ENCODE measurements around the gene TAL1.

TAL1 gene

DNA sequence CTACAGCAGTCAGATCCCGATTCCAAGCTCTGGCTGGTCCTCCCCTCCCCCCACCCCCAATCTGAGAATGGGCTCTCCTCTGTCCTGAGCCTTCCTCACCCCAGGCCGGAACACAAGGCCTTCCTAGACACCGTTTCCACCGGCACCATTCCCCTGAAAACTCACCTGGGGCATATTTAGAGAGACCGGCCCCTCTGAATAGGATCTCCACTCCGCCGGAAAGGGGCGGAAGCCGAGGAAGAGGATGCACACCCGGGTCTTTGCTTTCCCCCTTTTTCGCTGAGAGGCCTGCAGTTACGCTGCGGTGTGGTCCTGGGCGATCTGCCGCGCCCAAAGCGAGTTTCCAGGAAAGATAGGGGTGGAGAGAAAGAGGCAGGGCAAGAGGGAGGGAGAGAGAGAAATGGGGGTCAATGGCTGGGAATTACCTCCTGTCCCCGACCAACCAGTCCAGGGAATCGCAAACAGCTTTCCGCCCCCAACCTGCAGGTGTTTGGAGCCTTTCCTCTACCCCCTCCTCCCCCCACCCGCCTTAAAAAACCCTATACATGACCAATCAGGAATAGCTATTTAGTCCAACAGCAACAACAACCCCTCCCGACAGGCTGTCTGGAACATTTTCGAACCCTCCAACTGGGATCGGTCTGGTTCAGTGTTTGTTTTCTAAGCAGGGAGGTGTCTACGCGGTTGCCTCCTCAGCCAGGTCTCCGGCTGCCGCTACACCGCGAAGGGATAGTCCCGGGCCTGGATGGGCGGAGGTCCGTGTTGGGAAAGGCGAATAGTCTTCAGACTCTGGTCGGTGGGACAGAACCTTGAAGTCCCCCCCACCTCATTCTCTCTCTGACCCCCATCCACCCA is 2.8 kb downstream of the TAL1 start:
- no peak for DNase-seq

DNA sequence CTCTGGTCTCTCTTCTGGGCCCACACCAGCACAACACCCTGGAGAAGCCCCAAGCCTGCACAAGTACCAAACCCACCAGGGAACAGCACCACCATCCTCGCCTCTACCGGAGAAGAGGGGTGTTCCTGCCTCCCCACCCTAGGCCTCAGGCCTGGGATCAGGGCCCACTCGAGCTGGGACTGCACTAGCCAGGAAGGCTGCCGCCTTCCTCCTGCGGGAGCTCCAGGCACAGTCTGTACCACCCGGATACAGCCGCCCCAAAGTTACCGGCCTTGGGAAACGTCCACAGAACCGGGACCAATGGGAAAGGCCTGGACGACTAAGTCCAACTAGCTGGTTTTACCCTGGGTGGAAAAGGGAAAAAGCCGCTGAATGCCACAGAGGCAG is 3.4 kb downstream of the TAL1 start:
- no peak for DNase-seq

DNA sequence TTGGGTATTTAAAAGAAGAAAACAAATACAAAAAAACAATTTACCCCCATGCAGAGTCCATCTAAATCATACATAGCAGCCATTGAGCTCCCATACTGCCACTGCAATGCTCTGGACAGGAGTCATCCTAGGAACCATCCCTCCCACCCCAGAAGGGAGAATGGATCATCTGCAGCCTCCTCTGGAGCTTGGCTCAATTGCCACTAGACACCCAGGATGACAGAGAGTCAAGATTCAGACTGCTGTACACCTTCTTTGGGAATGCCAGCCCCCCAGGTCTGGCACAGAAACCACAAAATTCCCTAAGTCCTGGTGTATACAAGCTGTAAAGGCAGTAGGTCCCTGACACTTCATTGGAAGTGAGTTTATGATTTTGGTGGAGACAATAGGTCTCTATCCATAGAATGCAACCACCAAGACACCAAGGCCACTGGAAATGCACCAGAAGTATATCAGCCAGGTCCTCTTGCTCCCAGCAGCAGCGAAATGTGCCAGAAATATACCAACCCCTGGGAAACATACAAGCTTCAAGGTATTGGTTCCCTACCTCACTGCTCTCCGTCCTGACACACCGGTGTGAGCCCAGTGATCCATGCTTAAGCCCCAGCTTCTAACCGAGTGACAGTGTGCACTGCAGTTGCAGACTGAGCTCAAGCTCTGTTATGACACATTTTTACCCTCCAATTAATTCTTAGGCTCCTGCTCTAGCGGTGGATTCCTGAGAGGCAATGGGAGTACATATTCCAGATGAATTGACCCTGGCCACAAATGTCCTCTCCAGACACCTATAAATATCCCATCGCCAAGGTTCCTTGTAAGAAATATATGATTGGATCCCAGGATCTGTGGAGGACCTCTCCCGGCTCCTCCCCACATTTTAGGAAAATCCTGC is 4.4 kb downstream of the TAL1 start:
- DNase-seq = no peak

DNA sequence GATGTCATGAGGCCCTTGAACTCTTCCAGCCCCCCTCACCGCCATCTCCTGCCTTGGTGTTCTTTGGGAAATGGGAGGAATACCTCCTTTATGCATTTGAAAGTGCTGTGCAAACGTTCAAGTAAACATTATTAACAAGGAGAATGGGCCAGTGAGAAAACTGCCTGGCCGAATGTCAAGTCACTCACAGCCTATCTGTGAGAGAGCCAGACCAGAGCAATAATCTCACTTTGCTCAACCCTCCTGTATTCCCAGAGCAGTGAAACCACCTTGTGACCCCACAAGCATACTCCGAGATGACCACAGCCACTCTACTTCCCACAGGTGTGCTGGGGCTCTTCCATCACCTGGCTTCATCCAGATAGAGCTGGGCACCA is 5.2 kb downstream of the TAL1 start:
- no peak for DNase-seq

DNA sequence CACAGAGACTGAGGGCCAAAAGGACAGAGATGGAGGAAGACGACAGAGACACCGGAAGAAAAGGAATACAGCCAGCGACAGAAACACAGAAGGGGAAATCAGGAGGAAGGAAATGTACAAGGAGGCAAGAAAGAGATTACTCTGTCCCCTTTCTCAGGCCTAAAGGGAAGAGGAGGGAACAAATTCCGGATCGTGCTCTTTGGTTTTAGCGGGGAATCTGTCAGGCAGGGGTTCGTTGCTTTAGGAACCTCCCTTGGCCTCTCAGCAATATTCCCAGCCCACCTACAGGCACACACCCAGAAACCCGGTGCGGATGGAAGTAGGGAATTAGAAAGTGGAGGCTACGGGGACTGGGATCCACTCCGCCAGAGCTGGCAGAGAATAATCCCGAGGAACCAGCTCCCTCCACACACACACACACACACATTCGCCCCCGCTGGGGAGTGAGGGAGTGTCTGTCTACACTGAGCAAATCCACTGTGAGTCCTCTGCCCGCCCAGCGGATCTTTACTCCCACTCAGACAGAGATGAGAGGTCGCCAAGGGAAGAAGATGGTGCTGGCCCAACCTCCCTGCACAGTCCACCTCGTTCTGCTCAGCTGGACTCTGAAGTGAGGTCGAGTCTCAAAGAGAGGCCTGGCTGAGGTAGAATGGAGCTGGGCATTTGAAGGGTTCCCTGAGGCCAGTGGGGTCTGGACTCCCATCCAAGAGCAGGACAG is 5.7 kb downstream of the TAL1 start:
- DNase-seq = no peak

- DNase-seq = no peak
Measured at GRCh38 chr1:47225430-47226100, 6.5 kb downstream of the TAL1 start.

DNA sequence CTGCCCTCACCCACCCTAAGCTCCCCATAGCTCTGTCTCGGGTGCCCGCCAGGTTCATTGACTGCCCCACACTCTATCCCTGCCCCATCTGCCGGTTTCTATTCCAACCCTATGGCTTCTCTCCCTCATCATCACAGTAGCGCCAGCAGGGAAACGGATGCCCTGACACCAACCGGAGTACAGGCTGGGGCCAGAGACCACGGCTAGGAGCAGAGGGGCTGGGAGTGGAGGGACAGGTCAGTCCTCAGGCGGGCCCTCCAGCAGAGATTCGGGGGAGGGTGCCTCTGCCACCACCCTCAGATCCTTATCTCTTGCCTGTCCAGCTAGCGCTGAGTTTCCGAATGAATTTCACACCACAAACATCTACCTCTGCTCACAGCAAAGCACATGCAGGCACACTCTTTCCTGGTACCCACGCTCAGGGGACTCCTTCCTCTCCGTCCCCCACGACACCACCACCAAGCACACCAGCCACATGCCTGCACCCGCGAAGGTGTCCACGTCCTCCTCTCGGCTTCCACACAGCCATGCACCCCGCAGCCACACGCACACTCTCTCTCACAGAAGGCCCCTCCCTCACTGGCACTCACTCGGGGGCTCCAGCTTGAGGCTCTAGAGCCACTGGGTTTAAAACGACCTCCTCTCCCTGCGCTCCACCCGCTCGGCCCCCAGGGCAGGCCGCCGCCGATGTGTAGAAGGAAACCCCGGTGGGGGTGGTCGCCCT is 7.2 kb downstream of the TAL1 start:
- DNase-seq = no peak

DNA sequence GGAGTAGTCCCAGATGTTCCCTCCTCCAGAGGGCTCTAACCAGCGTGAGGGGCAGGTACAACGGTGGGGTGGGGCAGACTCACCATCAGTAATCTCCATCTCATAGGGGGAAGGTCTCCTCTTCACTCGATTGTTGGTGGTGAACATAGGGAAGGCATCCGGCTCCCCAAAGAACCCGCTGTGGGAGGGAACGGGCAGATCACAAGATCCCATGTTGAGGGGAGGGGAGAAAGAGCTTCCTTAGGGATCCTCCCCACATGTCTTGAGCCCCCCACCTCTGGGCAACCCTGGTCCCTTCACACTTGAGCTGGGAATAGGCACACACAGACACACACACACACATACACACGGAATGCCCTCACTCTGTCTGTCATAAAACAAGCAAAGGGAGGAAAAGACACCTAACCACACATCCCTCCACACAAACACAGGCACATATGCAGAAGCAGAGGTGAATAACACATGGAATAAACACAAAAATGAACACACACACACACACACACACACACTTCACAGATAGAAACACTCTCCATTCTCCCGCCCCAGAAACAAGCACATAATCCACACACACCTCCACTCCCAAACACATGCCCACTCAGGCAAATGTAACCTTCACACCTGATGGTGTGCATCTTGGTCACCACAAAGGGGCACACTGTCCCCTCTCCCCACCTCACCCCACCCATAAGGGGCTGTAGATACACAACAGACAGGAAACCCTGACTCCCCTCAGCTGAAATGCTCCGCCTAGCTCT is 7.9 kb downstream of the TAL1 start:
- no peak for DNase-seq

- DNase-seq = no peak
Measured at GRCh38 chr1:47223174-47223920, 8.7 kb downstream of the TAL1 start.

GRCh38 chr1:47222476-47222875 is 9.5 kb downstream of the TAL1 start:
- no peak for DNase-seq

DNA sequence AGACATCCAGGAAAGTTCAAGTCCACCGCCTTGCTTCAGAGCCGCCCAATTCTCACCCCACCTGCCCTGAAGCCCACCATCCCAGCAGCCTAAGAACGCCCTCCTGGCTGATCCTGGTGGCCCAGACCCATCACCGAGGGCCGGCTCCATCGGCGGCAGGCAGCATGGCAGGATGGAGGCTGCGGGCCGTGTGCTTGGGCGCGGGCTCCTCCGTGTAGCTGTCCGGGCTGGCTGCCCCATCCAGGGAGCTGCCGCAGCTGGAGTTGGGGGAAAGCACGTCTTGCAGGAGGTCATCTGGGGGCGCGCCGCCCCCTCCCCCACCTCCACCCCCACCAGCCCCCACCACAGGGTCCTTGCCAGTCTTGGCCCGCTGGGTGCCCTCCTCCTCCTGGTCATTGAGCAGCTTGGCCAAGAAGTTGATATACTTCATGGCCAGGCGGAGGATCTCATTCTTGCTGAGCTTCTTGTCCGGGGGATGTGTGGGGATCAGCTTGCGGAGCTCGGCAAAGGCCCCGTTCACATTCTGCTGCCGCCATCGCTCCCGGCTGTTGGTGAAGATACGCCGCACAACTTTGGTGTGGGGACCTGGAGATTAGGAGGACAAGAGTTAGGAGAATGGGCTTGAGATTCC is 12.3 kb downstream of the TAL1 start:
- no peak for DNase-seq

GRCh38 chr1:47219001-47219400 is 13.0 kb downstream of the TAL1 start:
- no peak for DNase-seq

DNA sequence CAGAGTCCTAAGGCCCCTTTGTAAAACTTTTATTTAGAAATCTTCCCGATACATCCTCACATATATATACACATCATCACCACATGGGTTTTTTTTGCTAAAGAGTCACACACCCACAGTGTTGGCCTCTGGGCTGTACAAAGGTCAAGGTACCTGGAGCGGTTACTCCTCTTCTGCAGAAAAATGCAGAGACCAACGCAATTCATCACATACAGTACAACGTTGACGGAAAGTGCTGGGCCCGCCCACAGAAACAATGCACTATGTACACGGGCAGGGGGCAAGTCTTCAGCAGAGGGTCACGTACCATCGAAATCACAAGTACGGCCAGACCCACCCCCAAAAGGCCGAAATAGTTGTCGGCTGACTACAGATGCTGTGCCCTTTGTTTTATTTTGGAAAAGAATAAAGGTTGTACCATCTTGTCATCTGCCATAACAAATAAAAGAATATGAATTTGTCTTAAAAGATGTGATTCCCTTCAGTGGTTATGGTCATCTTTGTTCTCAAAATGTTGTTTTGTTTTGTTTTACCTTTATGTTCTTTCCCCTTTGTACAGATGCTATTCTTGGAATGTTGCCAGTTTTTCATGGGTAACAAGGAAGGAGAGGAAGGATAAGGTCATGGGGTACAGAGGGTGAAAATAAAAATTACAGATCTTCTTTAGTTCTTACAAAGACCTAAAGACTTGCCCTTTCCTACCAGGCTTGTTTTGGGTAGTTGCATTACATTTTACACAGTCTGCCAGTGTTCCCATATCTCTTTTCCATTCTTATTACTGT is 15.6 kb downstream of the TAL1 start:
- DNase-seq = no peak

- no peak for DNase-seq
Measured at GRCh38 chr1:47215713-47216112, 16.3 kb downstream of the TAL1 start.

DNA sequence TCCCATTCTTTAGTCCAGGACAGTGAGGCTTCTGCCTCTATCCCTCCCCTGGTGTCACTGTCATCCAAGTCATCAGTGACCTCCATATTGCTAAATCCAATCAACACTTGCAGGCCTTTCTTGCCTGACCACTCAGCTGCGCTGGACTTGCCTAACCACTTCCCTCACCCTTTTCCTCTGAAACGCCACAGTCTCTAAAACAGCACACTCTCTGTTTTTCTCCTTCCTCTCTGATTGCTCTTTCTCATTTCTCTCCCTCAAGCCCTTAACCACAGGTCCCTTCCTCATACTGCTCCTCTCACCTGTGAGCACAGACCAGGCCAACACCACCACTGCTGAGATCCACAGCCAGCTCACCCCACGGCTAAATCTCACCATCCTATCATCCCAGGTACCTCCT is 17.5 kb downstream of the TAL1 start:
- no peak for DNase-seq

DNA sequence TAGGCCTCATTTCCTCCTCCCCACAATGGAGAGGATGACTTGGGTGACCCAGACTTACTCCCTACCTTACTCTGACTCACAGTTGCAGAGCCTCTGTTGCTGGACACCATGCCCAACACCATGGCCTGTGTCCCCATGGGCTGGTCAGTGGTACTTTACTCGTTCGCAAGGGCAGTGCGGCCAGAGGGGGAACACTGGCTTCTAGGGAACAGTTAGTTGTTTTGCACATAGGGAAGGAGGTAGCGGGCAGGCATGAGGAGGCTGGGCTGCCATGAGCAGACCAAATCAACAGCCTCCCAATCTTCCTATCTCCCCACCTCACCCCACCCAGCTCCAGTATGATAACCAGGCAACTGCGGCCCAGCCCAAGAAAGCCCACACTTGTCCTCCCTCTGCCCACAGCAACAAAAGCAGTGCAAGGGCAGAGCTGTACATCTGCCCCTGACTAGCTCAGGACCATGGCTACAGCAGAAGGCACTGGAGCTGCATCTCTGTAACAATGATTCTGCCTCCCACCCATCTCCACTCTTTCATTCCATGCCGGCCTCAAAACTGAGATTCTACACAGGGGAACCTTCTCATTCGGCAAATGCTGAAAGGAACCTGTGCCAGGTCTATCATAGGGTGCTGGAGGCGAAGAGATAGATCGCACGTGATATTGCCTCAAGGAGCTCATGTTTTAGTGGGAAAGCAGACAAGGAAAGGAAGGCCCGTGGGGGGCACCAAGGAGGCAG is 18.6 kb downstream of the TAL1 start:
- no peak for DNase-seq

GRCh38 chr1:47212636-47213229 is 19.3 kb downstream of the TAL1 start:
- DNase-seq = no peak

GRCh38 chr1:47211796-47212269 is 20.2 kb downstream of the TAL1 start:
- DNase-seq = no peak
